Activated CD4-positive, alpha-beta memory T cell treated with anti-CD3 and anti-CD28 coated beads for 36 hours (primary cell): ENCODE data around the gene KRT80. TPM values are rescaled to one million over a fixed set of nuclear protein-coding genes. Genes with fewer than 3 reads are reported as not detected.

Experiments
- CTCF ChIA-PET: fragments of 350-600 bp; sonication (Branson Sonifier 250); formaldehyde crosslinking; loops from one replicate; lab custom pipeline; 2021; ENCODE audit warnings: antibody characterized with exemption, inconsistent platforms; lab: Charles Lee
- POLR2A ChIA-PET: fragments of 350-600 bp; sonication (Branson Sonifier 250); formaldehyde crosslinking; loops from one replicate; lab custom pipeline; 2021; ENCODE audit warnings: antibody characterized with exemption; lab: Charles Lee
- DNase-seq: peaks from one replicate; pipeline ENCODE4 v3.0.0-alpha.2; 2020
- H3K27ac Mint-ChIP-seq: one replicate; pipeline ENCODE4 v1.8.0; 2021; ENCODE audit warnings: mixed read lengths
- H3K27me3 Mint-ChIP-seq: one replicate; pipeline ENCODE4 v1.8.0; 2021; ENCODE audit warnings: mixed read lengths
- H3K36me3 Mint-ChIP-seq: one replicate; pipeline ENCODE4 v1.8.0; 2021; ENCODE audit warnings: mixed read lengths
- H3K4me1 Mint-ChIP-seq: one replicate; pipeline ENCODE4 v1.8.0; 2021; ENCODE audit warnings: low read depth, mixed read lengths
- H3K4me3 Mint-ChIP-seq: one replicate; pipeline ENCODE4 v1.8.0; 2021; ENCODE audit warnings: mild to moderate bottlenecking, mixed read lengths
- H3K9me3 Mint-ChIP-seq: one replicate; pipeline ENCODE4 v1.8.0; 2021; ENCODE audit warnings: mixed read lengths
- intact Hi-C: fragments of 100-400 bp; cut with micrococcal nuclease; formaldehyde crosslinking; loops from one replicate; pipeline ENCODE4 v1.15.1; 2023
- total RNA-seq, 2 experiments: library from RNA; stranded (reverse); gene quantifications; one replicate each; pipeline ENCODE4 v1.2.3, GENCODE V29; 2021

KRT80 gene
- total RNA-seq, 2 experiments from 2014 or later, result not detected

GRCh38 chr12:52199294-52199919 lies 7.6 kb upstream of the KRT80 start:
- Mint-ChIP-seq H3K27me3 (peaks cover 19% of the 10 kb centered on the region), H3K9me3 (no peaks in the 10 kb centered on the region), H3K4me3 (no peak overlapping the region), H3K36me3 (no peaks in the 10 kb centered on the region), H3K4me1 (peaks cover 15% of the 10 kb centered on the region), H3K27ac (no peak overlapping the region)
- DNase-seq, result no peak
- POLR2A ChIA-PET, result no interaction called here
- CTCF ChIA-PET, result interaction anchor here (0.6 to 1.4 kb wide), 3 partner anchors 9 to 680 kb away, joined by 3 read pairs; no protein-coding TSS in a partner anchor
- intact Hi-C loops, result no loop called here

DNA sequence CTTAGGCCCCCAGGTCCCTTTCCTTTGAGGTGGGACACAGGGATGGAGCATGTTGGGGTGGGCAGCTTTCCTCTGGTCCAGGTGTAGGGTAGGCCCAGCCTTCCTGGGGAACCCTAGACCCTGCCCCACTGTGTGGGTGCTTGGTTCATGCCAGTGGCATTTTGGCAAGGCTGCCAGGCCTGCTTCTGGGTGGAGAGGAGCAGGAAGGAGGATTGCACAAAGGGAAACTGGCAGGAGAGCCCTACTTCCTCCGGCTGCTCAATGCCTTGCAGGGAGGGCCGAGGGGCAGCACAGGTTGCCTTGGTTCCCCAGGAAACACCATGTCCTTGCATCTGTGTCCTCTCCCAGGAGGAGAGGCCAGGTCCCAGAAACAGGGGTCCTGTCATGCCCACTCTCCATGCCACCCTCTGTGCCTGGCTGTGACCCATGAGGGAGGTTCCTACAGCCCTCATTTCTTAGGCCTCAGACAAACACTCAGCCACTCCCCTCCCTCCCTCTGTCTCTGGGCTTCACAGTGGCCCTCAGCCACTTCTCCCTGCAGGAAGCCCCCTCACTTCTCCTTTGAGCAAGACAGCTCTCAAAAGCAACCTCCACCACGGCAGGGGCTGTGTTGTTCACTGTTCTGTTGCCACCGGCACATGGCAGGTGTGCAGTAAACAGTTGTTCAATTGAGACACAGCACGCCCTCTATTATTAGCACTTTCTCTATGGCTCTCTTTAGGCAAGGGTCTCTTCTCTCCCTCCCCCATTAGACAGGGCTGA lies 6.8 kb upstream of the KRT80 start:
- intact Hi-C loops, result no loop called here
- no peak overlapping the region for H3K4me3 Mint-ChIP-seq
- CTCF ChIA-PET, result interaction anchor here (0.6 kb wide), 1 partner anchor 44 kb away, joined by 3 read pairs; no protein-coding TSS in a partner anchor
- no peaks in the 10 kb centered on the region for H3K36me3 Mint-ChIP-seq
- no peaks in the 10 kb centered on the region for H3K9me3 Mint-ChIP-seq
- POLR2A ChIA-PET, result no interaction called here
- peaks cover 15% of the 10 kb centered on the region for H3K4me1 Mint-ChIP-seq
- peaks cover 16% of the 10 kb centered on the region for H3K27me3 Mint-ChIP-seq
- no peak for DNase-seq
- H3K27ac Mint-ChIP-seq, result no peak overlapping the region

DNA sequence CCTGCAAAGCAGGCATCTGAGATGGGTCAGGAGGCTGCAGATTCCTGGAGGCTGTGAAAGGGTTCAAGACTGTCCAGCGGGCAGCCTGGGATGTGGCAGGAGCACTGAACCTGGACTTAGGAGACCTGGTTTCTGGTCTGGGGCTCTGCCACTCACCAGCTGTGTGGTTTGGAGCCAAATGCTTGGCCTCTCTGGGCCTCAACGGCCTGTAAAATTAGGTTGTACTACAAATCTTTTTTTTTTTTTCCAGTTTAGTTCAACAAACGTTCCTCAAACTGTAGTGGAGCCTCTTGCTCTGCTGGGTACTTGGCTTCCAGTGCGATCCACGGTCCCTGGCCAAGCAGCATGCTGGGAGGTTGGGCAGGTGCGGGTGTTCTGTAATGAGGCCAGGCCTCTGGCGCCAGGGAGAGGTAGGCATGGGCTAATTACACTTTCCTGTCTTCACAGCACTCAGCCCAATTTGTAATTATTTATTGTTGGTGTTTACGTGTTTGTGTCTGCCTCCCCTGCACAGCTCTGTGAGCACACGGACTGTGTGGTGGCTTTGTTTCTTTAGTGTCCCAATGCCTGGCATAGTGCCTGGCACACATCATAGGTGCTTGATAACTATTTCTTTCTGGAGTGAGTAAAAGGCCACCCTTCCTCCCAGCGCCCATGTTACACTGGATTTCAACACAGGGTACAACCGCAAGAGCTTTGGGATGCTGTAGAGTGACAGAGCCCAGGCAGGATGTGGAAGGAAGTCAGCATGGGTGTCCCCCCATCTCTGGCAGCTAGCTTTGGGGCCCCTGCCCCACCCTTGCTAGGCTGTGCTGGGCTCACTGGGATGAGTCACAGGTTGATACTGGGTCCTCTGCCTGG lies 5.8 kb upstream of the KRT80 start:
- H3K36me3 Mint-ChIP-seq, result no peaks in the 10 kb centered on the region
- no peak overlapping the region for H3K4me3 Mint-ChIP-seq
- H3K27me3 Mint-ChIP-seq, result peaks cover 9% of the 10 kb centered on the region
- H3K4me1 Mint-ChIP-seq, result peaks cover 9% of the 10 kb centered on the region
- no peak for DNase-seq
- intact Hi-C loops, result no loop called here
- H3K9me3 Mint-ChIP-seq, result no peaks in the 10 kb centered on the region
- ChIA-PET POLR2A (no interaction called here), CTCF (interaction anchor here (0.6 kb wide), 2 partner anchors 25 to 68 kb away, joined by 4 to 5 read pairs; no protein-coding TSS in a partner anchor)
- no peak overlapping the region for H3K27ac Mint-ChIP-seq

GRCh38 chr12:52195065-52195730 lies 3.4 kb upstream of the KRT80 start:
- Mint-ChIP-seq H3K4me3 (no peak overlapping the region), H3K27me3 (peaks cover 3% of the 10 kb centered on the region), H3K36me3 (no peaks in the 10 kb centered on the region), H3K9me3 (no peaks in the 10 kb centered on the region), H3K27ac (no peak overlapping the region), H3K4me1 (peaks cover 9% of the 10 kb centered on the region)
- intact Hi-C loops, result no loop called here
- ChIA-PET POLR2A (no interaction called here), CTCF (no interaction called here)
- peak; percentile 43 for DNase-seq

- no peaks in the 10 kb centered on the region for H3K36me3 Mint-ChIP-seq
- no peak overlapping the region for H3K4me3 Mint-ChIP-seq
- peaks cover 9% of the 10 kb centered on the region for H3K4me1 Mint-ChIP-seq
- no peaks in the 10 kb centered on the region for H3K9me3 Mint-ChIP-seq
- peaks cover 3% of the 10 kb centered on the region for H3K27me3 Mint-ChIP-seq
- CTCF ChIA-PET, result interaction anchor here (0.6 to 0.7 kb wide), 2 partner anchors 21 to 175 kb away, joined by 3 read pairs; no protein-coding TSS in a partner anchor
- POLR2A ChIA-PET, result no interaction called here
- H3K27ac Mint-ChIP-seq, result no peak overlapping the region
- DNase-seq, result no peak
- intact Hi-C loops, result no loop called here
Measured at GRCh38 chr12:52193991-52194390, 2.2 kb upstream of the KRT80 start.

DNA sequence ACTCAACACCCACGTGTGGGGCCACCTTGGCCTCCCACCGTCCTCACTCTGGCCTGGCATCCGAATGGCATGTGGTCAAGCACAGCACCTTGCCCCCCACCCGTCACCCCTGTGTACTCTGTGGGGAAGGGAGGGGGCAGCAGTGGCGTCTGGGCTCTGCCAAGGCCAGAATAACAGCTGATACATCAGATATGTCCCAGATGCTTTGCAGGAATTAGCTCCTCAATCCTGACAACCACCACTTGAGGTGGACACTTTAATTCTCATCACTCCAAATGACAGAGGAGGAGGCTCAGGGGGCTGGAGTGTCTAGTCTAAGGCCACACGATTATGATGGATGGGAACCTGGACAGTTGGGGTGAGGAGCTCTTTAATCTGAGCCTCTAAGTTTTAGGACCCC lies 1.7 kb upstream of the KRT80 start:
- intact Hi-C loops, result no loop called here
- Mint-ChIP-seq H3K27ac (no peak overlapping the region), H3K9me3 (no peaks in the 10 kb centered on the region), H3K36me3 (no peaks in the 10 kb centered on the region), H3K27me3 (peaks cover 3% of the 10 kb centered on the region), H3K4me3 (no peak overlapping the region), H3K4me1 (peaks cover 9% of the 10 kb centered on the region)
- CTCF ChIA-PET, result interaction anchor here (0.6 to 1.0 kb wide), 3 partner anchors 21 to 175 kb away, joined by 3 read pairs; no protein-coding TSS in a partner anchor
- DNase-seq, result no peak
- POLR2A ChIA-PET, result no interaction called here

DNA sequence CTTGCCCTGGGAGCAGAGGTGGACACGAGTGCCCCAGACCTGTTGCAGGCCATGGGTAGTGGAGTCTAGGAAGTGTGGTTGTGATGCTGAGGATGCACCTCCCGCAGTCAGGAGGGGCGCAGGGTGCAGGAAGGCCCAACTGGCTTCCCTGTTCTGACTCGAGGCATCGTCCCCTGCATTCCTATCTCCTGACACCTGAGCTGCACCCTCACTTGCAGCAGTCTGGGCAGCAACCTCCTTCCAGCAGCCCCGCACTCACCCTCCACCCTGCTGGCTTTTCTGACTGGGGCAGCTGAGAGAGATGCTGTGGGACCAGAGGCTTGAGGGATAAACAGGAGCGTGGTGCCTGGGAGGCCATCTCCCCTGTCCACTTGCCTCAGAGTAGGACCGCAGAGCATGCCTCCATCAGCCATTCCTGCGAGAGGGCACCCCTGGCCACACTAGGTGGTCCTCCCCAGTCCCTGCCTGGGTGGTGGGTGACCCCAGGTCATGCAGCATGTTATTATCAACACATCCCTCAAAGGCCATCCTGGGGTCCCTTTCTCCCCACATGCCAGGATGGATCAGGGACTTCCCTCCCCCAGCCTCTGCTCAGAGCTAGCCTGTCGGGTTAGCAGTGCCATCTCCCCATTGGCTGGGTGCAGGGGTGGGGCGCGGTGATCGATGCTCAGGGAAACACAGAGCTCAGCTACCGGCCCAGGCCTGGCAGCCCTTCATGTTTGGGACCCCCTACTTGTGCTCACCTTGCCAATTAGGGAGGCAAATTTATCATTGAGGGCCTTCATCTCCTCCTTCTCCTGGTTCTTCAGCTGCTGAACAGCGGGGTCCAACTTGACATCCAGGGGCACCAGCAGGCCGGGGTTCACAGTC lies 719 bp downstream of the KRT80 start:
- CTCF ChIA-PET, result no interaction called here
- intact Hi-C loops, result no loop called here

GRCh38 chr12:52189376-52190174 lies 2.2 kb downstream of the KRT80 start:
- DNase-seq, result no peak
- CTCF ChIA-PET, result interaction anchor here (0.9 kb wide), 1 partner anchor 87 kb away, joined by 3 read pairs; no protein-coding TSS in a partner anchor
- intact Hi-C loops, result no loop called here
- POLR2A ChIA-PET, result no interaction called here
- Mint-ChIP-seq H3K9me3 (no peaks in the 10 kb centered on the region), H3K36me3 (no peaks in the 10 kb centered on the region), H3K27me3 (no peaks in the 10 kb centered on the region), H3K4me3 (no peak overlapping the region), H3K4me1 (peaks cover 3% of the 10 kb centered on the region), H3K27ac (no peak overlapping the region)

More for the DNA sequence above, 719 bp downstream of the KRT80 start:
- H3K36me3 Mint-ChIP-seq, result no peaks in the 10 kb centered on the region
- POLR2A ChIA-PET, result no interaction called here
- H3K4me1 Mint-ChIP-seq, result peaks cover 9% of the 10 kb centered on the region
- H3K9me3 Mint-ChIP-seq, result no peaks in the 10 kb centered on the region
- H3K27ac Mint-ChIP-seq, result no peak overlapping the region
- no peak overlapping the region for H3K4me3 Mint-ChIP-seq
- no peak for DNase-seq
- H3K27me3 Mint-ChIP-seq, result no peaks in the 10 kb centered on the region

DNA sequence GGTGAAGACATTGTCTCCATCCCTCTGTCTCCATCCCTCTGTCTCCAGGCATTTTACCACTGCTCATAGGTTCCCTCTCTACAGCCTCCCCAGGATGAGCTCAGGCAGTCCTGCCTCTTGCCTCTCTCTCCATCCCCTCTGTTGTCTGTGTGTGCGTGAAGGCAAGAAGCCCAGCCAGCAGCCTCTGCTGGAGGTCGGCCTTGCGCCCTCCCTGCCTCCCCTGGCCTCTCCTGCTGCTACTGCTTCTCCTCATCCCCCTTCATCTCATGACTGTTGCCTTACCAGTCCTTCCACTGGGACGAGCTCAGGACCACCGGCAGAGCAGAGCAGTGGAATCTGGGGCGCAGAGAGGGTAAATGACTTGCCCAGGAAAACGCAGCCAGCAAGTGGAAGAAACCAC lies 3.2 kb downstream of the KRT80 start:
- no peaks in the 10 kb centered on the region for H3K36me3 Mint-ChIP-seq
- intact Hi-C loops, result no loop called here
- no peak overlapping the region for H3K27ac Mint-ChIP-seq
- no peak overlapping the region for H3K4me3 Mint-ChIP-seq
- CTCF ChIA-PET, result interaction anchor here (0.9 kb wide), 1 partner anchor 88 kb away, joined by 3 read pairs; no protein-coding TSS in a partner anchor
- H3K4me1 Mint-ChIP-seq, result peaks cover 3% of the 10 kb centered on the region
- no peaks in the 10 kb centered on the region for H3K27me3 Mint-ChIP-seq
- no peaks in the 10 kb centered on the region for H3K9me3 Mint-ChIP-seq
- no peak for DNase-seq
- POLR2A ChIA-PET, result no interaction called here

GRCh38 chr12:52187640-52188039 lies 4.2 kb downstream of the KRT80 start:
- CTCF ChIA-PET, result no interaction called here
- H3K4me3 Mint-ChIP-seq, result no peak overlapping the region
- POLR2A ChIA-PET, result no interaction called here
- H3K27me3 Mint-ChIP-seq, result no peaks in the 10 kb centered on the region
- intact Hi-C loops, result no loop called here
- no peak for DNase-seq
- no peak overlapping the region for H3K27ac Mint-ChIP-seq
- peaks cover 3% of the 10 kb centered on the region for H3K4me1 Mint-ChIP-seq
- H3K36me3 Mint-ChIP-seq, result no peaks in the 10 kb centered on the region
- H3K9me3 Mint-ChIP-seq, result no peaks in the 10 kb centered on the region
